HepG2 (cell line): ENCODE measurements around the gene PTPRO. TPM values are rescaled to one million over a fixed set of nuclear protein-coding genes. Genes with fewer than 3 reads are reported as not detected.

Experiments used
- ATAC-seq: fragments of 200-7000 bp; cut with Tn5 transposase; 3 replicates; pipeline ENCODE4 v1.9.1; 2020; ENCODE audit warnings: mild to moderate bottlenecking, moderate library complexity
- BruUV-seq: library from RNA; stranded (reverse); fragments of 400-500 nt; replicated peaks from 2 replicates; lab custom pipeline; 2021; lab: Mats Ljungman, UMichigan
- CTCF ChIA-PET: fragments of 300-600 bp; formaldehyde crosslinking; extraction: SDS; loops from one replicate; lab custom pipeline; 2021; ENCODE audit warnings: low total read pairs, inconsistent platforms, low intra/inter-chr PET ratio; lab: Yijun Ruan, JAX
- POLR2A ChIA-PET: fragments of 350-600 bp; sonication (Branson Sonifier 250); formaldehyde crosslinking; loops from one replicate; lab custom pipeline; 2020; ENCODE audit warnings: antibody characterized with exemption, inconsistent platforms; lab: Yijun Ruan, JAX
- DNase-seq: peaks from one replicate; pipeline ENCODE4 v3.0.0-alpha.2; 2015; ENCODE audit warnings: low spot score
- FAIRE-seq: peaks from 3 replicates; lab custom pipeline; 2011; peaks lifted over from hg19 to GRCh38; lab: Jason Lieb, UNC
- H2AFZ ChIP-seq: one replicate; pipeline ENCODE4 v1.6.1; 2011; ENCODE audit warnings: low read length, inconsistent platforms
- H3K27ac ChIP-seq: fragments of 300-600 bp; 3 replicates; pipeline ENCODE4 v1.8.0; 2011; ENCODE audit warnings: mixed run types, mild to moderate bottlenecking, mixed read lengths, low read length, inconsistent platforms; ENCODE audit not compliant: insufficient read depth; ENCODE audit errors: extremely low read length
- H3K27me3 ChIP-seq, 2 experiments: fragments of 200-600 bp in 1 of 2; 2 replicates in 1 of 2; 3 replicates in 1 of 2; pipeline versions ENCODE4 v1.6.0 to v1.8.0; 2011; ENCODE audit warnings: low read length in 2 of 2, mild to moderate bottlenecking in 2 of 2, moderate library complexity in 2 of 2, inconsistent platforms in 1 of 2; ENCODE audit not compliant: insufficient read depth in 2 of 2, control insufficient read depth in 1 of 2
- H3K36me3 ChIP-seq, 2 experiments: fragments of 200-600 bp in 1 of 2; replicated peaks in 1 of 2; 2 replicates in 1 of 2; 3 replicates in 1 of 2; pipeline versions ENCODE4 v1.5.1 to v1.8.0; 2011; ENCODE audit warnings: low read length in 2 of 2, inconsistent platforms in 1 of 2; ENCODE audit not compliant: insufficient read depth in 2 of 2, control insufficient read depth in 1 of 2
- H3K4me1 ChIP-seq: 2 replicates; pipeline ENCODE4 v1.5.1; 2012; ENCODE audit warnings: low read length, inconsistent platforms; ENCODE audit not compliant: insufficient read depth
- H3K4me2 ChIP-seq: 2 replicates; pipeline ENCODE4 v1.6.0; 2011; ENCODE audit warnings: low read depth, low read length, inconsistent platforms
- H3K4me3 ChIP-seq, 3 experiments: fragments of 200-600 bp in 1 of 3; sonication (generic), shearing (Covaris generic) in 1 of 3; replicated peaks in 1 of 3; 2 replicates each; pipeline ENCODE4 v1.5.1; 2011 to 2016; ENCODE audit warnings: low read length in 3 of 3, inconsistent platforms in 2 of 3, low read depth in 2 of 3, mild to moderate bottlenecking in 2 of 3, control low read depth in 1 of 3, mixed read lengths in 1 of 3; ENCODE audit not compliant: insufficient read depth in 1 of 3
- H3K79me2 ChIP-seq: one replicate; pipeline ENCODE4 v1.6.1; 2011; ENCODE audit warnings: low read length, inconsistent platforms; ENCODE audit not compliant: insufficient read depth
- H3K9ac ChIP-seq: 2 replicates; pipeline ENCODE4 v1.6.0; 2011; ENCODE audit warnings: mild to moderate bottlenecking, low read depth, low read length, inconsistent platforms; ENCODE audit not compliant: insufficient read depth
- H3K9me3 ChIP-seq: 2 replicates; pipeline ENCODE4 v1.5.1; 2012; ENCODE audit warnings: mild to moderate bottlenecking, low read length
- H4K20me1 ChIP-seq: 2 replicates; pipeline ENCODE4 v1.6.0; 2011; ENCODE audit warnings: inconsistent platforms, mild to moderate bottlenecking, low read length, moderate library complexity; ENCODE audit not compliant: insufficient read depth
- DNMT3B ChIP-seq: conservative IDR thresholded peaks from 2 replicates; pipeline ENCODE4 v1.6.1; 2016; ENCODE audit warnings: missing biosample characterization, control low read depth
- HHEX ChIP-seq: IDR thresholded peaks from 2 replicates; pipeline ENCODE4 v1.6.1; 2016; ENCODE audit warnings: control low read depth
- MED13 ChIP-seq: sonication (generic); formaldehyde crosslinking; IDR thresholded peaks from 2 replicates; pipeline ENCODE4 v1.5.0; 2020; ENCODE audit warnings: missing genetic modification reagents
- POLR2AphosphoS2 ChIP-seq: IDR thresholded peaks from 2 replicates; pipeline ENCODE4 v1.6.1; 2011; ENCODE audit warnings: low read depth, low read length, improper control_type of control experiment
- PRDM10 ChIP-seq: sonication (generic); formaldehyde crosslinking; IDR thresholded peaks from 2 replicates; pipeline ENCODE4 v1.4.0; 2020; ENCODE audit warnings: low read depth, missing genetic modification reagents
- SALL1 ChIP-seq: sonication (generic); formaldehyde crosslinking; IDR thresholded peaks from 2 replicates; pipeline ENCODE4 v1.8.0; 2022; ENCODE audit warnings: mild to moderate bottlenecking, missing genetic modification reagents
- SATB2 ChIP-seq: sonication (generic); formaldehyde crosslinking; IDR thresholded peaks from 2 replicates; pipeline ENCODE4 v1.5.0; 2020; ENCODE audit warnings: missing genetic modification reagents
- TAF1 ChIP-seq: sonication (generic); formaldehyde crosslinking; IDR thresholded peaks from 2 replicates; pipeline ENCODE4 v1.4.0; 2020; ENCODE audit warnings: missing genetic modification reagents
- THAP11 ChIP-seq: IDR thresholded peaks from 2 replicates; pipeline ENCODE4 v1.6.1; 2016; ENCODE audit warnings: missing biosample characterization, missing genetic modification reagents
- ZBTB1 ChIP-seq: sonication (generic); formaldehyde crosslinking; IDR thresholded peaks from 2 replicates; pipeline ENCODE4 v1.4.0; 2020; ENCODE audit warnings: missing genetic modification reagents, borderline replicate concordance
- ZNF101 ChIP-seq: sonication (generic); formaldehyde crosslinking; IDR thresholded peaks from 2 replicates; pipeline ENCODE4 v1.4.0; 2020; ENCODE audit warnings: mild to moderate bottlenecking, low read depth, missing genetic modification reagents, borderline replicate concordance
- ZNF296 ChIP-seq: sonication (generic); formaldehyde crosslinking; conservative IDR thresholded peaks from 2 replicates; pipeline ENCODE4 v1.5.0; 2020; ENCODE audit warnings: mild to moderate bottlenecking, missing genetic modification reagents
- ZNF333 ChIP-seq: sonication (generic); formaldehyde crosslinking; IDR thresholded peaks from 2 replicates; pipeline ENCODE4 v1.4.0; 2020; ENCODE audit warnings: mild to moderate bottlenecking, missing genetic modification reagents, borderline replicate concordance
- ZNF775 ChIP-seq: sonication (generic); formaldehyde crosslinking; IDR thresholded peaks from 2 replicates; pipeline ENCODE4 v1.4.0; 2020; ENCODE audit warnings: missing genetic modification reagents, mild to moderate bottlenecking, moderate library complexity, borderline replicate concordance
- WGBS: methylation state at CpG from one replicate; pipeline ENCODE4 v1.1.6; 2017; ENCODE audit warnings: low lambda C conversion rate; 5-methylcytosine and 5-hydroxymethylcytosine counted together
- in situ Hi-C: cut with HindIII; loops from 2 replicates; pipeline ENCODE4 v1.10.0; 2017; ENCODE audit warnings: low pct_unique_long_range_greater_than_20kb; ENCODE audit not compliant: extremely low pct_ligation_motif_present
- intact Hi-C: fragments of 100-400 bp; cut with micrococcal nuclease; formaldehyde crosslinking; loops from one replicate; pipeline ENCODE4 v1.10.0; 2022; ENCODE audit not compliant: unreplicated experiment
- polyA plus RNA-seq, 8 experiments: library from polyadenylated mRNA; depleted of rRNA in 3 of 8; stranded (reverse) in 7 of 8; unstranded in 1 of 8; fragments of >200 nt; fragmentation: Illumina TruSeq in 4 of 8; extraction: Trizol in 4 of 8; gene quantifications; 2 replicates each; pipeline versions ENCODE4 v1.2.1 to v1.2.3, GENCODE V29; 2011 to 2016; ENCODE audit warnings: low read depth in 4 of 8, missing spikeins in 1 of 8, mixed read lengths in 1 of 8; ENCODE audit not compliant: insufficient read depth in 1 of 8
- total RNA-seq, 5 experiments: library from RNA; depleted of rRNA; stranded (reverse); fragments of >200 nt; fragmentation: Illumina TruSeq; extraction: Trizol; gene quantifications; 2 replicates each; pipeline ENCODE4 v1.2.3, GENCODE V29; 2016; ENCODE audit warnings: low read depth in 1 of 5
- TF ChIP-seq, protein P1 (sequence below): sonication (generic); formaldehyde crosslinking; IDR thresholded peaks from 2 replicates; pipeline ENCODE4 v1.5.1; 2020; ENCODE audit warnings: mild to moderate bottlenecking, missing genetic modification reagents, borderline replicate concordance
- TF ChIP-seq, protein P2 (sequence below): sonication (generic); formaldehyde crosslinking; IDR thresholded peaks from 2 replicates; pipeline ENCODE4 v1.8.0; 2022; ENCODE audit warnings: low read depth, missing genetic modification reagents

The PTPRO gene
- total and polyA plus RNA-seq, 2 of the 13 experiments (the other 11 are each of a cell fraction or from before 2014, with no cell fraction given), result 0.04 TPM; not detected in 1

DNA sequence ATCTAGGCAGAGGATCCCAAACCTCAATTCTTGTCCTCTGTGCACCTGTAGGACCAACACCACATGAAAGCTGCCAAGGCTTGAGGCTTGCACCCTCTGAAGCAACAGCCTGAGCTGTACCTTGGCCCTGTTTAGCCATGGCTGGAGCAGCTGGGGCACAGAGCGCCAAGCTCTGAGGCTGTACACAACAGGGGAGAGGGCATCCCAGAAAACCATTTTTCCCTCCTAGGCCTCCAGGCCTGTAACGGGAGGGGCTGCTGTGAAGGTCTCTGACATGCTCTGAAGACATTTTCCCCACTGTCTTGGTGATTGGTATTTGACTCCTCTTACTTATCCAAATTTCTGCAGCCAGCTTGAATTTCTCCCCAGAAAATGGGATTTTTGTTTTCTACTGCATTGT lies 22.4 kb upstream of the PTPRO start:
- no peak for TF ChIP-seq ZBTB1
- no peak for TF ChIP-seq HHEX
- TF ChIP-seq, protein P1, sequence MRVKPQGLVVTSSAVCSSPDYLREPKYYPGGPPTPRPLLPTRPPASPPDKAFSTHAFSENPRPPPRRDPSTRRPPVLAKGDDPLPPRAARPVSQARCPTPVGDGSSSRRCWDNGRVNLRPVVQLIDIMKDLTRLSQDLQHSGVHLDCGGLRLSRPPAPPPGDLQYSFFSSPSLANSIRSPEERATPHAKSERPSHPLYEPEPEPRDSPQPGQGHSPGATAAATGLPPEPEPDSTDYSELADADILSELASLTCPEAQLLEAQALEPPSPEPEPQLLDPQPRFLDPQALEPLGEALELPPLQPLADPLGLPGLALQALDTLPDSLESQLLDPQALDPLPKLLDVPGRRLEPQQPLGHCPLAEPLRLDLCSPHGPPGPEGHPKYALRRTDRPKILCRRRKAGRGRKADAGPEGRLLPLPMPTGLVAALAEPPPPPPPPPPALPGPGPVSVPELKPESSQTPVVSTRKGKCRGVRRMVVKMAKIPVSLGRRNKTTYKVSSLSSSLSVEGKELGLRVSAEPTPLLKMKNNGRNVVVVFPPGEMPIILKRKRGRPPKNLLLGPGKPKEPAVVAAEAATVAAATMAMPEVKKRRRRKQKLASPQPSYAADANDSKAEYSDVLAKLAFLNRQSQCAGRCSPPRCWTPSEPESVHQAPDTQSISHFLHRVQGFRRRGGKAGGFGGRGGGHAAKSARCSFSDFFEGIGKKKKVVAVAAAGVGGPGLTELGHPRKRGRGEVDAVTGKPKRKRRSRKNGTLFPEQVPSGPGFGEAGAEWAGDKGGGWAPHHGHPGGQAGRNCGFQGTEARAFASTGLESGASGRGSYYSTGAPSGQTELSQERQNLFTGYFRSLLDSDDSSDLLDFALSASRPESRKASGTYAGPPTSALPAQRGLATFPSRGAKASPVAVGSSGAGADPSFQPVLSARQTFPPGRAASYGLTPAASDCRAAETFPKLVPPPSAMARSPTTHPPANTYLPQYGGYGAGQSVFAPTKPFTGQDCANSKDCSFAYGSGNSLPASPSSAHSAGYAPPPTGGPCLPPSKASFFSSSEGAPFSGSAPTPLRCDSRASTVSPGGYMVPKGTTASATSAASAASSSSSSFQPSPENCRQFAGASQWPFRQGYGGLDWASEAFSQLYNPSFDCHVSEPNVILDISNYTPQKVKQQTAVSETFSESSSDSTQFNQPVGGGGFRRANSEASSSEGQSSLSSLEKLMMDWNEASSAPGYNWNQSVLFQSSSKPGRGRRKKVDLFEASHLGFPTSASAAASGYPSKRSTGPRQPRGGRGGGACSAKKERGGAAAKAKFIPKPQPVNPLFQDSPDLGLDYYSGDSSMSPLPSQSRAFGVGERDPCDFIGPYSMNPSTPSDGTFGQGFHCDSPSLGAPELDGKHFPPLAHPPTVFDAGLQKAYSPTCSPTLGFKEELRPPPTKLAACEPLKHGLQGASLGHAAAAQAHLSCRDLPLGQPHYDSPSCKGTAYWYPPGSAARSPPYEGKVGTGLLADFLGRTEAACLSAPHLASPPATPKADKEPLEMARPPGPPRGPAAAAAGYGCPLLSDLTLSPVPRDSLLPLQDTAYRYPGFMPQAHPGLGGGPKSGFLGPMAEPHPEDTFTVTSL, result no peak
- no peak for TF ChIP-seq THAP11
- TF ChIP-seq MED13 (CRISPR knock-in tag), result no peak
- no peak for TF ChIP-seq ZNF333 (CRISPR knock-in tag)
- TF ChIP-seq, protein P2, sequence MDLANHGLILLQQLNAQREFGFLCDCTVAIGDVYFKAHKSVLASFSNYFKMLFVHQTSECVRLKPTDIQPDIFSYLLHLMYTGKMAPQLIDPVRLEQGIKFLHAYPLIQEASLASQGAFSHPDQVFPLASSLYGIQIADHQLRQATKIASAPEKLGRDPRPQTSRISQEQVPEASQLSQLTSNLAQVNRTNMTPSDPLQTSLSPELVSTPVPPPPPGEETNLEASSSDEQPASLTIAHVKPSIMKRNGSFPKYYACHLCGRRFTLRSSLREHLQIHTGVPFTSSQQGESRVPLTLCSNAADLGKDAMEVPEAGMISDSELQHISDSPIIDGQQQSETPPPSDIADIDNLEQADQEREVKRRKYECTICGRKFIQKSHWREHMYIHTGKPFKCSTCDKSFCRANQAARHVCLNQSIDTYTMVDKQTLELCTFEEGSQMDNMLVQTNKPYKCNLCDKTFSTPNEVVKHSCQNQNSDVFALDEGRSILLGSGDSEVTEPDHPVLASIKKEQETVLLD (CRISPR knock-in tag), result no peak
- TF ChIP-seq ZNF101 (CRISPR knock-in tag), result no peak
- TF ChIP-seq SATB2 (CRISPR knock-in tag), result no peak
- no peak for TF ChIP-seq ZNF296 (CRISPR knock-in tag)
- no peak for TF ChIP-seq DNMT3B (CRISPR knock-in tag)
- no peak for TF ChIP-seq ZNF775 (CRISPR knock-in tag)
- no peak for TF ChIP-seq PRDM10 (CRISPR knock-in tag)
- TF ChIP-seq TAF1 (CRISPR knock-in tag), result no peak
- no peak for TF ChIP-seq POLR2AphosphoS2
- no peak for TF ChIP-seq SALL1
- Histone ChIP-seq H3K9me3 (peaks cover 11% of the 10 kb centered on the region; the same call in 1 of the 2 replicates), H3K79me2 (no peaks in the 10 kb centered on the region), H2AFZ (no peak overlapping the region), H3K4me2 (no peak overlapping the region), H3K36me3 (no peaks in the 10 kb centered on the region), H3K4me3 (no peak overlapping the region), H3K27ac (no peak overlapping the region), H3K9ac (no peak overlapping the region), H3K4me1 (no peaks in the 10 kb centered on the region), H3K27me3 (no peaks in the 10 kb centered on the region), H4K20me1 (no peaks in the 10 kb centered on the region)
- POLR2A ChIA-PET, result no interaction called here
- WGBS, result 0% methylated on average over 1 of the region's 2 CpGs
- in situ Hi-C loops (no loop called here), intact Hi-C loops (loop anchor here (5.0 kb wide), 1 partner anchor 207 kb away; no protein-coding TSS in a partner anchor)
- FAIRE-seq (no peak), DNase-seq (no peak), ATAC-seq (no peak)
- BruUV-seq, result no TSS peak
- CTCF ChIA-PET, result no interaction called here
